Adipose tissue (tissue), 3 donors: Measurements from ENCODE around the gene MLN. TPM values are rescaled to one million over a fixed set of nuclear protein-coding genes. Genes with fewer than 3 reads are reported as not detected.
"Not testable (repeated sequence)": the region's sequence is repeated elsewhere in the genome, so short reads cannot be mapped to it uniquely, and the experiment has no call there.

Source experiments
- H3K27ac ChIP-seq: one replicate; pipeline ENCODE4 v1.5.1; 2013; ENCODE audit warnings: low read depth, low read length
- WGBS, 3 donors: extraction: QIAGEN DNeasy Blood & Tissue Kit; methylation state at CpG; one replicate each; pipeline ENCODE4 v1.1.7; 2013; 5-methylcytosine and 5-hydroxymethylcytosine counted together
- polyA plus RNA-seq, 3 donors: library from polyadenylated mRNA; stranded (reverse); fragments of 200-250 nt; gene quantifications; one replicate each; pipeline ENCODE4 v1.2.3, GENCODE V29; 2013
- donor health status: healthy with polysubstance abuse.
- donor health status: Bipolar disorder and iron deficiency.
- donor health status: healthy.

The MLN gene
- polyA plus RNA-seq, 3 donors = not detected

DNA sequence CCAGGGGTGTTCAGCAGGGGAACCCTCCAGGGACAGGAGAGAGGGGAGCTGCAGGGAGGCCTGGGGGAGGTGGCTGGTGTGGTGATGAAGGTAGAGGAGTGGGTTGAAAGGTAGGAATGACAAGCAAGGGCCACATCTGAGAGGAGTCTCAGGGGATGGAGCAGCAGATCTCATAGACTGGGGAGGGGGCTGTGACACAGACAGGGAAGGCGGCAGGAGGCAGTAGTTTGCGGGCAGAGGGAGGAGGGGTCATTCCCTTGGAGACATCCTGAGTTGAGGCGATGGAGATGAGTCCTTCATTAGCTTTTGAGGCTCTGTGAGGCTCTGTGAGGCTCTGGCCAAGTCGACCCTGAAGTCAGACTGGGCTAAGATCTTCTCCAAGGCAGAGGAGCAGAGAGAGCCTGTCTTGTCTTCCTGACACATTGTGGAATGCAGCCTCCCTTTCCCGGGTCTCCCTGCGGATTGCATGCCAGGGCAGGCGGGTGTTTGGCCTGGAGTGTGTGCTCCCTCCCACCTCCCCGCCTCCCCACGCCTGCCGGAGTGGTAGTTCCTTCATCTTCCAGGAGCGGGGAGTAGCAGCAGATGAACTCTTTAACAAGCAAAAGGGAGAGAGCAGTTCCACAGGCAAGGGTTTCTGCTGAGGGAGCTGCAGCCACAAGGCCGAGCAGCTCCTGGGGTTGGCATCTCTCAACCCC, 34.3 kb upstream of the MLN start:
- no peak overlapping the region for H3K27ac ChIP-seq
- 39 to 64% (median 54%) methylated on average over 12 of the region's 12 CpGs for WGBS, 3 donors

DNA sequence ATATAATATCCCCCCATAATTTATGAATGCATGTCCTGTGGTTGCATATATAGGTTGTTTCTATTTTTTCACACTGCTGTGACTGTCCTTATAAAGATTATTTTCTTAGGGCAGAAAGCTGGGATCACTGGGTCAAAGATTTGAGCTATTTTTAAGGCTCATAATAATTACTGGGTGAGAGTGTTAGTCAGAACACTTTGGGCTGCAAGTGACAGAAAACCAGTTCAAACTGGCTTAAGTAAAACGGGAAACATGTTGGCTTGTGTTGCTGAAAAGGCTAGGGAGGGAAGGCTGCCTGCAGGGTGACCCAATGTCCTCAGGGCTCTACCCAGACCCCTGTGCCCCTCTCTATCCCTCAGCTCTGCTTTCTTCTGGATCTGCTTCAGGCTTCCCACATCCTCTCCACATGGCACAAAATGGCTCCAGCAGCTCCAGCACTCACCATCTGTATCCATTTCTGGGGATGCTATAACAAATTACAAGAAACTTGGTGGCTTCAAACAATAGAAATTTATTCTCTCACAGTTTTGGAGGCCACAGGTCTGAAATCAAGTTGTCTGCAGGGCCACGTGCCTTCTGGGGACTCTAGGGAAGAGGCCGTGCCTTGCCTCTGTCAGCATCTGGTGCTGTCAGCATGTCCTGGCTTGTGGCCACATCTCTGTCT, 33.1 kb upstream of the MLN start:
- no peak overlapping the region for H3K27ac ChIP-seq
- 74 to 84% (median 75%) methylated on average over 3 of the region's 3 CpGs for WGBS, 3 donors

GRCh38 chr6:33834401-33835392, 30.9 kb upstream of the MLN start:
- 86 to 93% (median 93%) methylated on average over 22 of the region's 22 CpGs for WGBS, 3 donors
- no peak overlapping the region for H3K27ac ChIP-seq

DNA sequence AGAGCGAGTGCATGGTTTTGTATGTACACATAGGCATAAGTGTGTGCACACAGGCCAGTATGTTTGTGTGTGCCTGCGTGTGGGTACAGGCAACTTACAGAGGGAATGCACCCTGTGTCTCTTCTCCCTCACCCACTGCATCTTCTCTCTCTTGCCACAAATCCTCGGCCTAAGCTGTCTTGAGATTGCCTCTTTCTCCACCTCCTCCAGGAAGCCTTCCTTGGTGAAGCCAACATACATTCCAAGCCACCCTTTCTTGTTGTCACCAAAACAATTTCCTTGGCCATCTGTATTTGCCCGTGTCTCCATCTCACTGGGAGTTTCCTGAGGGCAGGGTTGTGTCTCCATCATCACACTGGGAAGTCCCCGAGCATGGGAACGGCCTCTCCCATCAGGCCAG, 29.8 kb upstream of the MLN start:
- 86 to 96% (median 93%) methylated on average over 6 of the region's 6 CpGs for whole genome bisulfite sequencing, 3 donors
- H3K27ac ChIP-seq = no peak overlapping the region

- 86 to 94% (median 94%) methylated on average over 7 to 28 of the region's 32 CpGs for WGBS, 3 donors
- not testable (repeated sequence) for H3K27ac ChIP-seq
Measured at GRCh38 chr6:33832831-33833230, 29.0 kb upstream of the MLN start.

DNA sequence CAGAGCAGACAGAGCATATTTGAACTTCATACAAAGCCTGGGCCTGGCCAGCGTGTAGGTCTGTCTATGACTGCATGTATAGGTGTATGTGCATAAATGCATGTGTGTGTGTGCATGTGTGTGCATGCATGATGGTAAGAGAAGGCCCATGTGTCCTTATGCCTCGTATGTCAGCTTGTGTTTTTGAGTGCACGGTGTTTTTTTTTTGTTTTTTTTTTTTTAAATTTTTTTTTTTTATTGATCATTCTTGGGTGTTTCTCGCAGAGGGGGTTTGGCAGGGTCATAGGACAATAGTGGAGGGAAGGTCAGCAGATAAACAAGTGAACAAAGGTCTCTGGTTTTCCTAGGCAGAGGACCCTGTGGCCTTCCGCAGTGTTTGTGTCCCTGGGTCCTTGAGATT, 27.9 kb upstream of the MLN start:
- 59 to 89% (median 86%) methylated on average over 3 to 4 of the region's 5 CpGs for whole genome bisulfite sequencing, 3 donors

DNA sequence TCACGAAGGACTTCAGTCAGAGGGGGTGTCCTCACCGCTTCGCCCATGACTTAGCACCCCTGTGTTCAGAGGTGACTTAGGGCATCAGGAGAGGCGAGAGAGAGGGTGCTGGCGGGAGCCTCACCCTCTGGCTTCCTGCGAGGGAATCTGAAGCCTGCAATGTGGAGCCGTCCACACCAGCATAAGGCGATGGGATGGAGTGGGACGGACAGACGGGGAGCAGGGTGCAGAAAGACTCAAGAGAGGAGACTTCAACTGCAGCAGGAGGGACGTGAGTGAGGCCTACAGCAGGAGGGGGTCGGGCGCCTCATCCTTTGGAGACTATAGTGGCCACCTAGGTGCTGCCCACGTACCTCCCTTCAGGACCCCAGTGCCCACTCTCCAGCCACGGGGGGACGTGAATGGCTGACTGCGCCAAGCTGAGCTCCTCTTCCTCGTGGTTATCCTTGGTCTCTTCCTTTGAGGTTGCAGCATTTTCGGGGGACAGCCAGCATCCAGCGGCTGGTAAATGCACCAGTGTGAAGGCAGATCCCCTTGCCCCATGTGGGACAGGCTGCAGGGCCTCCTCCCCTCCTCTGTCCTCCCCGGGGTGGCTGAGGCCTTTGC, 26.9 kb upstream of the MLN start:
- 71 to 83% (median 78%) methylated on average over 19 to 21 of the region's 21 CpGs for WGBS, 3 donors
- H3K27ac ChIP-seq = no peak overlapping the region

More for the DNA sequence above, 27.9 kb upstream of the MLN start:
- not testable (repeated sequence) for H3K27ac ChIP-seq

- no peak overlapping the region for H3K27ac ChIP-seq
- WGBS, 3 donors = 43 to 63% (median 63%) methylated on average over 15 of the region's 15 CpGs
Measured at GRCh38 chr6:33828764-33829731, 25.2 kb upstream of the MLN start.

DNA sequence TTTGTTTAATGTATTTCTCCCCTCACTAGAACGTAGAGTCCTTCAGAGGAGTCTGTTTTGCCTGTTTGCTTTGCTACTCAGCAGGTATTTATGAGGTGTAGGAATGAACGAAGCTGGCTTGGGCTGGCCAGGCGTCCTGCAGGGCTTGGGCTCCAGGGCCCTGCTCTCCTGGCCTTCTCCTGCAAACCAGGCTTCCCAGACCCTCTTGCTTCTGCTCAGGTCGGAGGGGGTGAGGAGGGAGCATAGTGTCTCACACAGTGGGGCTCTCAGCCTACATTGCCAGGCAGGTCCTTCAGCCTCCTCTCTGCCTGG, 24.6 kb upstream of the MLN start:
- no peak overlapping the region for H3K27ac ChIP-seq
- 33 to 84% (median 54%) methylated on average over 4 of the region's 4 CpGs for WGBS, 3 donors

DNA sequence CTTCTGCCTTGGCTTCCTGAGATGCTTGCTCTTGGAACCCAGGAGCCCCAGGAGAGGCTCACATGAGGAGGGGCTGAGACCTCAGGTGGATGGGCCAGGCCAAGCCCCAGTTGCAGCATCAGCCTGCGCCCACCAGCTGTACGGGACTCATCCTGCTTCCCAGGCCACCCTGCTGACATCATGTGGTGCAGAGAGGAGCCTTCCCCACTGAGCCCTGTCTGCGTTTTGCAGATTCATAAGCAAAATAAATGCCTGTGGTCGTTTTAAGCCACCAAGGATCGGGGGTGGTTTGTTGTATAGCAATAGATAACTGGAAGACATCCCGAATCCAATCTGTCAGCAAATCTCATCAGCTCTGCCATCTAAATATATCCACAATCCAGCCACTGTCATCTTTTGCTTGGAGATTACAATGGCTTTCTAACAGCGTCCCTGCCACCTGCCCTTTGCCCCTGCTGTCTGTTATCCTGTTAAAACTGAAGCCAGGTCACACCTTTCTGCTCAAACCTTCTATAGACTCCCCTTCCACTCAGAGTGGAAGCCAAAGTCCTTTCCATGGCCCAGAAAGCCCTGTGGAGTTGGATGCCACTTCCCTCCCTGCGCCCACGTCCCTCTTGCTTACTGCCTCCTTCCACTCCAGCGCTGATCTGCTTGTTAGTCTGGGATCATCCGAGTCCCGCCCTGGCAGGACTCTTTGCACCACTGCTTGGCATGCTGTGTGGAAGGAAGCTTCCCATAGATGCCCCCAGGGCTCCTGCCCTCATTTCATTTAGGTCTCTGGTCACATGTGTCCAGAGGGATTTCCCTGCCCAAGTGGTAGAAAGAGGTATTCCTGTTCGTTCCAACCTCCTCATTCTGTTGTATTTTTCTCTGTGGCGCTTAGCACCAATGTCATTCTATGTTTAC, 24.0 kb upstream of the MLN start:
- 63 to 74% (median 72%) methylated on average over 14 of the region's 14 CpGs for WGBS, 3 donors
- no peak overlapping the region for H3K27ac ChIP-seq

DNA sequence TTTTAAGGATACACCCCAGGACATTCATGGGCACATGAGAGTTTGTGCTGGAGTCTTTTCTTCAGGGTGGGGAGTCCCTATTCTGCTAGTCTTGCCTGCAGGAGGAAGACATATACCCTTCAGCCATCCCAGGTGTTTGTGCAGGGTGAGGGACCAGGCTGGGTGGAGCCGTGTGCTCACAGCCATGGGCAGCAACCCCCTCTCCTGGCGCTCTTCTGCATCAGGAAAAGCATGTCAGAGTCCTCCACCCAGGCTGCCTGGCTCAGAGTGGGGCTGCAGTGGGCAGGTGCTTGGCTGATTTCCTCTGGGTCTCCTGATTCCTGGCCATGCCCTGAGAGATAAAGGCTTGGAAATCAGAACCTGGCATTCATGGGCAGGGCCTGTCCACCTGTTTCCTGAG, 22.7 kb upstream of the MLN start:
- 37 to 52% (median 50%) methylated on average over 2 of the region's 2 CpGs for WGBS, 3 donors
- H3K27ac ChIP-seq = no peak overlapping the region

DNA sequence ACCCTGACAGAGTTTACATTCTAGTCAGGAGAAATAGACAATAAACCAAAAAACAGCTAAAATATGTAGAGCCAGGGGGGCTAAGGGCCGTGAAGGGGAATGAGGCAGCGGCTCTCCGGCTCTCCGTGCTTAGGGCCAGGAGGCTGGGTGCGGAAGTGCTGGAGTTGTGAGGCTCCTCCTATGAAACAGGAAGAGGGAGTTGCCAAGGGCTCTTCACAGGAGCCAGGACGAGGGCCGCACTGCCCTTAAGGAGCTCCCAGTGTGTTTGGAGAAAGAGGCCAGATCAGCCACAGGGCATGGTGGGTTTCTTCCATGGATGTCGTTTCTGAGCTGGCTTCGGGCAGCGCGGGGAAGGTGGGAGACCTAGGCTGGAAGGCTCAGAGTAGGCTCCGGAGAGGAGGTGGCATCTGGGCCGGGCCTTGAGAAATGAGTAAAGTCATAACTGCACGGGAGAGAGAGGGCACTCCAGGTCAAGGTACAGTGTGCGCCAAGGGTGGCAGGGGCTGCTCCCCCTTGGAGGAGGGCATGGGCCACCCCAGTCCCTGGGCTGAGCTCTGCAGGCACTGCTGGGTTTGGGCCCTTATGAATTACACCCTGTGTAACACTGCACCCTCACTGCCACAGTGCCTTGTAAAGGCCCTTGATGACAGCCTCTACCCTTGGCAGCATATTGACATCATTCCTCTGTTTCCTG, 20.8 kb upstream of the MLN start:
- WGBS, 3 donors = 58 to 68% (median 64%) methylated on average over 15 of the region's 15 CpGs
- no peak overlapping the region for H3K27ac ChIP-seq

DNA sequence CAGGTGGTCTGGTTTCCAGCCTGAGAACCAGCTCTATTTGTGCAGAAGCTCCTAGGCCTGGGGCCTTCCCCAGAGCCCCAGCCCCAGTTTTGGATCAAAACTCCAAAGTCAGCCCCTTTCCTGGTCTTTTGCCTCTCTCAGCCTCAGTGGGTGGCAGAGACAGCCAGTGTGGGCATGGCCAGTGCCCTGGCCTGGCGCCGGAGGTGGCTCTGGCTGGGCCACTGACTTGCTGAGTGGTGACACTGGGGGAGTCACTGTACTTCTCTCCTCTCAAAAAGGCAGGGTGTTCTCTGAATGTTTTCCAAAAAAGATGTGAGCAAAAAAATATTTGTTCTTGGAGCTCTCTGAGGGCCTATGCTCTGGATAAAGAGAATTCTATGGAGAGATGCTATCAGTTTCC, 20.0 kb upstream of the MLN start:
- no peak overlapping the region for H3K27ac ChIP-seq
- 81 to 88% (median 86%) methylated on average over 2 of the region's 2 CpGs for WGBS, 3 donors

DNA sequence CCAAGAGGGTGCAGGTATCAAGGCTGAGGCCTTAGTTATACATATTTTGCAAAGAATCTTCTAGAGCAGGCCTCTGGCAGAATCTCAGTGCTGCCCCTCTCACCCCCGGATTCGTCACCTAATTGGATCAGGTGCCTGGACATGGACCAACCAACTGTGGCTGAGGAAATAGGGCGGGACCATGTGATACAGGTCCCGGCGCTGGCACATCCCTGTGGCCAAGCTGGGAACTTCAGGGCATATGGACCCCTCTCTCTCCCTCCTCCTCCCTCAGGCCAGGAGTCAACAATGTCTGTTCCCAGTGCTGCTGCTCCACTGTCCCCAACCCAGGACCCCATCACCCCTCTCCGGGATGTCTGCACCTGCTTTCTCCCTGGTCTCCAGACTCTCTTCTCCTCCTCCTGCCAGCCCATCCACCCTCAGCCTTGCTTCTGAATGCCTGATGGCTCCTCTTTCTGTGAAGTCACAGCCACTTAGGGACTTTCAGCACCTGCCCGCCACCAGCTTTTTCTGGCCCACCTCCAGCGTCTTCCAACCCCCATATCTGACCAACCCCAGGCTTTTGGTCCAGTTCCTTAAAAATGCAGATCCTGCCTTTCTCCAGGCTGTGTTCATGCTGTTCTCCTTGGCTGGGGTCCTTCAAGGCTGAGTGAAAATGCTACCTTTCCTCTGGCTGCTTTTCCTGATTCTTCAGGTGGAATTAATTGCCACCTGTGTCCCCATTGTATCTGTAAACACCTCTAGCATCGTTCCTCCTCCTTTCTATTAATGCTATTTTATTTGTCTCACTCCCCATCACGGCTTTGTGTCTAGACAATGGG, 19.0 kb upstream of the MLN start:
- 45 to 77% (median 71%) methylated on average over 10 of the region's 10 CpGs for whole genome bisulfite sequencing, 3 donors

DNA sequence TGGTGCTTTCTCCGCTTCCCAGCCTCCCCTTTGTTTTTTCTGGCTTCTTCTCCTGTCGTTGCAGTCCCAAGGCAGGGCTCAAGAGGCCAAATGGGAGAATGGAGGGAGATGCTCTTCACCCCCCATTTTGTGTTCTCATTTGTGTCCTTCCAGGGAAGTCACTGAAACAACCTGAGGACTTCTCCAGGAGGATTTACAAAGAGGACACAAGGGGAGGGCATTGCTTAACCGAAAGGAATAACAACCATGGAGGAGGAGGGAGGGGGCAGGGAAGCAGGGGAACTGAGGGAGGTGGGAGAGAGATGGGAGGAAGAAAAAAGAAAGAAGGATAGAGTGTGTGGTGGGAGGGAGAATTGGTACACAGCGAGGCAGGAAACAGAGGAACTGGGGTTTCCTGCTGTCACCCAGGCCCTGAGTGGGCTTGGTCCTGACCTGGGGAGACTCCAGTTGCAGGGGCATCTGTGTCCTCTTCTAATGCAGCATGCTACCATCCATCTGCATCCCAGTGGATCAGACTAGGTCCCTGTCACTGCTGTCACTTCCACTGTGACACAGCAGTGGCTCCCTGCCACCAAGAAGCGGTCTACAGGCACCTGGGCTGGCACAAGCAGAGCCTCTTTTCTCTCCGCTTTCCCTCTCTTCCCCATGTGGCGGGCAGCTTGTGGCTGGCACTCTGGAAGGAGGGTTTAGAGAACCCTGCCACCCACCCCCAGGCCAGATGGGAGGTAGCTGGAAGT, 17.1 kb upstream of the MLN start:
- 46 to 76% (median 65%) methylated on average over 7 of the region's 7 CpGs for WGBS, 3 donors
- no peak overlapping the region for H3K27ac ChIP-seq

More for the DNA sequence above, 19.0 kb upstream of the MLN start:
- no peak overlapping the region for H3K27ac ChIP-seq
